GM12872 (cell line): ENCODE results near the gene AGK.

Experiments used
- CTCF ChIP-seq: IDR thresholded peaks from 3 replicates; pipeline ENCODE4 v1.5.1; 2011; ENCODE audit warnings: low read depth, mild to moderate bottlenecking, low read length, moderate library complexity; ENCODE audit not compliant: insufficient read depth

Gene AGK

GRCh38 chr7:141519623-141520022, 31.6 kb upstream of the AGK start:
- TF ChIP-seq CTCF: no peak

GRCh38 chr7:141522657-141523342, 28.4 kb upstream of the AGK start:
- no peak for TF ChIP-seq CTCF

GRCh38 chr7:141525973-141526514, 25.2 kb upstream of the AGK start:
- no peak for TF ChIP-seq CTCF

- no peak for TF ChIP-seq CTCF
These were observed 24.1 kb upstream of the AGK start for GRCh38 chr7:141527076-141527475.

- TF ChIP-seq CTCF: no peak
These were observed 22.8 kb upstream of the AGK start for GRCh38 chr7:141528399-141528798.

GRCh38 chr7:141533149-141533949, 17.9 kb upstream of the AGK start:
- TF ChIP-seq CTCF: peak; percentile 95

- TF ChIP-seq CTCF: no peak
These were observed 16.2 kb upstream of the AGK start for GRCh38 chr7:141534757-141535737.
